Choroid plexus epithelial cell (primary cell): ENCODE data around the gene GNAO1.

Source experiments
- DNase-seq: peaks from one replicate; pipeline ENCODE4 v3.0.0-alpha.2; 2010; ENCODE audit warnings: low read depth
- H3K4me3 ChIP-seq: 2 replicates; pipeline ENCODE4 v1.5.1; 2011; ENCODE audit warnings: low read depth, mild to moderate bottlenecking, control low read depth, low read length, moderate library complexity
- TF ChIP-seq, protein P1 (sequence below): conservative IDR thresholded peaks from 2 replicates; pipeline ENCODE4 v1.5.1; 2011; ENCODE audit warnings: low read depth, mild to moderate bottlenecking, control low read depth, inconsistent platforms, low read length, moderate library complexity

GNAO1 gene

DNA sequence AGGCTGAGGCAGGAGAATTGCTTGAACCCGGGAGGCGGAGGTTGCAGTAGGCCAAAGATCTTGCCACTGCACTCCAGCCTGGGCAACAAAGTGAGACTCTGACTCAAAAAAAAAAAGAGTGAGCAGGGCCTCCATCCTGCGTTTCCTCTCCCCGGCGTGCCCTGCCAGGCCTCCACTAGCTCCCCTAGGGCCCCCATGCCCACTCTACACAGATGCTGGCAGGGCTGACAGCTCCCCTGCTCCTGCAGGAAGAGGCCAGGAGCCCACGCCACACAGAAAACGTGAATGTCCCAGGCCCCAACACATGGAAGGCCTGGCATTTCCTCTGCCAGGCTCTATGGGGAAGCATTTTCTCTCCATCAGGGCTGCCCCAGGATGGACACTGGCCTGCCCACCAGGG, 124.7 kb downstream of the GNAO1 start:
- TF ChIP-seq, protein P1, sequence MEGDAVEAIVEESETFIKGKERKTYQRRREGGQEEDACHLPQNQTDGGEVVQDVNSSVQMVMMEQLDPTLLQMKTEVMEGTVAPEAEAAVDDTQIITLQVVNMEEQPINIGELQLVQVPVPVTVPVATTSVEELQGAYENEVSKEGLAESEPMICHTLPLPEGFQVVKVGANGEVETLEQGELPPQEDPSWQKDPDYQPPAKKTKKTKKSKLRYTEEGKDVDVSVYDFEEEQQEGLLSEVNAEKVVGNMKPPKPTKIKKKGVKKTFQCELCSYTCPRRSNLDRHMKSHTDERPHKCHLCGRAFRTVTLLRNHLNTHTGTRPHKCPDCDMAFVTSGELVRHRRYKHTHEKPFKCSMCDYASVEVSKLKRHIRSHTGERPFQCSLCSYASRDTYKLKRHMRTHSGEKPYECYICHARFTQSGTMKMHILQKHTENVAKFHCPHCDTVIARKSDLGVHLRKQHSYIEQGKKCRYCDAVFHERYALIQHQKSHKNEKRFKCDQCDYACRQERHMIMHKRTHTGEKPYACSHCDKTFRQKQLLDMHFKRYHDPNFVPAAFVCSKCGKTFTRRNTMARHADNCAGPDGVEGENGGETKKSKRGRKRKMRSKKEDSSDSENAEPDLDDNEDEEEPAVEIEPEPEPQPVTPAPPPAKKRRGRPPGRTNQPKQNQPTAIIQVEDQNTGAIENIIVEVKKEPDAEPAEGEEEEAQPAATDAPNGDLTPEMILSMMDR: no peak
- DNase-seq: no peak
- H3K4me3 ChIP-seq: no peak overlapping the region

DNA sequence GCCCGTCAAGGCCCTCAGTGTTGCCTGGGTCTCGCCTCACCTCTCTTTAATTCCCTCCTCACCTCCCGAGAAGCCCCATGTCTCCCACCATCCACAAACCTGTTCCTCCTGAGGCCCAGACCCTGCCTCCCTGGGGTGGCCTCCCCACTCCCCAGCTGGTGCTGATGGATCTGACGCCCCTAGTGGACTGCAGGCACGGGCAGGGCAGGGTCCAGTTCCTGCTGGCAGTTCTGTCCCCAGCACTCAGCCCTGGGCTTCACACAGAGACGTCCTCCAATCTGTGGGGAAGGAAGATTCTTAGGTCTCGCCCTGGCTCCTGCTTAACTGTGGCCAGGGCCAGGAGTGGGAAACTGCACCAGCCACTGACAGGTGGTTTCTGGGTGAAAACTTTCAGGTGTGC, 125.3 kb downstream of the GNAO1 start:
- TF ChIP-seq, protein P1: peak; percentile 3
- DNase-seq: no peak

DNA sequence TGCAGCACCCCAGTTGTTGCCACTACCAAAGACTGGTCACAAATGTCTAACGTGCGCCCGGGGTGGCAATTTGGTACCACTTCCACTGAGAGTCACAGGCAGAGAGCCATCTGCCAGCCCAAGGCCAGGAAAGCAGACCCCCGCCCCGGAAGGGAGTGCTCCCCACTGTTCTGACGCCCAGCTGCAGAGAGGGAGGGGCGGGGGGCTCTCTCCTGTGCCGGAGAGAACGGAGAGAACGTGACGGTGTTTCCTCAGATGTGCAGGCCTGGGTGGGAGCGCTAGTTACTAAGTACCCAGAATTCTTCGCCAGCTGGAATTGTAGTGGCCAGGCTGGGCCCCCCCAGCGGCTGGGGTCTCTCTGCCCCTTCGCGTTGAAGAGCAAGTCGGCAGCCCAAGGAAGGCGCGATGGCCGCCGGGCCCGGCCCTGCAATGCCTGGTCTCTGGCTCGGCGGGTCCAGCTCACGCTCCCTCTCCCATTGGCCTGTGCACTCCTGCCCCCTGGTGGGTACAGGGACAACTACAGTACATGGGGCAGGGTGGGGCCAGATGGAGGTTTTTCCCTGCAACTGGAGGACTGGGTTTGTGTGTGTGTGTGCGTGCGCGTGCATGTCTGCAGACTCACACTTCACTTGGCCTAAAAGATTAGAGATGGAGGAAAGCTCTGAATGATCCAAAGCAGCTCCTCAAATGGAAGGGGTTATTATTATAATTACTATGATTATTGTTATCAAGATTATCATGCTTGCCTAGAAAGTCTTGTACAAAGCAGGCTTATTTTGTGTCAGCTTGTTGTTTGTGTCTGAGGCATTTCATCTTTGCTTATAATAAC, 126.9 kb downstream of the GNAO1 start:
- TF ChIP-seq, protein P1: peak; percentile 93
- DNase-seq: peak; percentile 84
- H3K4me3 ChIP-seq: peak overlapping the region; percentile 41

More for the DNA sequence above, 125.3 kb downstream of the GNAO1 start:
- no peak overlapping the region for H3K4me3 ChIP-seq

DNA sequence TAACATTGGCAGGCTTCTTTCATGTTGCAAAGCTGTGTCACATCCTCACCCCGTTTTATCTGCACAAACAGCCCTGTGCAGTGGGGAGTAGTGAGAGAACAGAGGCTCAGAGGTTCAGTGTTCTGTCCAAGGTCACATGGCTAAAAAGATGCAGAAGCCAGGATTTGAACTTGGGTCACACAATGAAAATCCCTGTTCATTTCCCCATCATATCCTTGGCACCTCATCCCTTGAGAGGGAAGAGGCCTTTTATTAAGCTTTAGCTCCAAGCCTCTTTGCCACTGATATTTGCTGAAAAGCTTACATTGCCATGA, 127.5 kb downstream of the GNAO1 start:
- no peak overlapping the region for H3K4me3 ChIP-seq
- TF ChIP-seq, protein P1: no peak
- no peak for DNase-seq

DNA sequence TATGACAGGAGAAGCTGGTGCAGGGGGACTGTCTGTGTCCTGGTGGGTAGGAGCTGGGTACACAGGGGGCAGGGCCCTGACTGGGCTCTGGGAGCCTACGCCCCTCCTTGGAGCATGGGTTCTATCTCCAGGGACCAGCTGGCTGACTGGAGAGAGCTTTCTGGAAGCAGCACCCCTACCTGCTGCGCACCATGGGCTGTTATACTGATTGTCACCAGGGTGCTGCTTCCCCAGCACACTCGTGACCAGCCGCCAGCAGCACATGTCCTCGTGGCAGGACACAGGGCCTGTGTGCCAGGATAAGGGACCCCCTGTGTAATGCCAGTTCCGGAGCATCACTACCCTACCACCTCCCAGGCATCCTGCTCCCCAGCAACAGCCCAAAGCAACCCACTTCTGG, 128.1 kb downstream of the GNAO1 start:
- DNase-seq: no peak
- TF ChIP-seq, protein P1: no peak
- no peak overlapping the region for H3K4me3 ChIP-seq

DNA sequence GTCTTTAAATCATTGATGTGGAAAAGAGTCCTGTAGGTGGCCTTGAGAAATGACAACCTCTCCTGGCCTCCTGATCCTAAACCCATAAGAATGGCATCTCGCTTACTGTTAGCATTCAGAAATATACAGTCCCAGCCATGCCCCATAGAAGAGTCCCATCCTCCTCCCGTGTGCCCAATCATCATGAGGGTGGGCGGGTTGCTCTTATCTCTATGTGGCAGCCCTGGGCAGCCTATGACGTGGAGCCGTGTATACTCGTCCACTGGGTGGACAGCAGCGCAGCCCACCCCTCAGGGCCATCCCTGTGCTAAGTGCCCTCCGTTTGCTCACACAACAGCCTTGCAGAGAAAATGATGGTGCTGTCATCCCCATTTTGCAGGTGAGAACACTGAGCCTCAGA, 128.8 kb downstream of the GNAO1 start:
- DNase-seq: no peak
- no peak overlapping the region for H3K4me3 ChIP-seq
- TF ChIP-seq, protein P1: no peak
